Frontal cortex (tissue), 4 donors: ENCODE measurements around the gene METRNL. TPM values are rescaled to one million over a fixed set of nuclear protein-coding genes. Genes with fewer than 3 reads are reported as not detected.
"Not testable (repeated sequence)": the region's sequence is repeated elsewhere in the genome, so short reads cannot be mapped to it uniquely, and the experiment has no call there.

Experiments
- DNase-seq, 2 donors: peaks; one replicate each; pipeline ENCODE4 v3.0.0; 2012; ENCODE audit warnings: low spot score in 2 of 2
- FAIRE-seq: peaks from 2 replicates; lab custom pipeline; 2012; peaks lifted over from hg19 to GRCh38; lab: Jason Lieb, UNC
- total RNA-seq: library from RNA; depleted of rRNA; stranded (reverse); fragments of >200 nt; gene quantifications from one replicate; pipeline ENCODE4 v1.2.3, GENCODE V29; 2014
- donor health status: control.
- donor health status: control.
- donor health status: control.

Gene METRNL, protein sequence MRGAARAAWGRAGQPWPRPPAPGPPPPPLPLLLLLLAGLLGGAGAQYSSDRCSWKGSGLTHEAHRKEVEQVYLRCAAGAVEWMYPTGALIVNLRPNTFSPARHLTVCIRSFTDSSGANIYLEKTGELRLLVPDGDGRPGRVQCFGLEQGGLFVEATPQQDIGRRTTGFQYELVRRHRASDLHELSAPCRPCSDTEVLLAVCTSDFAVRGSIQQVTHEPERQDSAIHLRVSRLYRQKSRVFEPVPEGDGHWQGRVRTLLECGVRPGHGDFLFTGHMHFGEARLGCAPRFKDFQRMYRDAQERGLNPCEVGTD
- total RNA-seq: 45.2 TPM

GRCh38 chr17:83079352-83079747 lies at the start of gene METRNL:
METRNL (plus strand) TSS chr17:83079609; CDS start chr17:83079816, 207 bp downstream.
- peak; percentile 96 to 98 for DNase-seq
- FAIRE-seq: no peak

- DNase-seq (no peak), FAIRE-seq (no peak)
Measured at GRCh38 chr17:83030432-83030831, 49.0 kb upstream of the METRNL start.

DNA sequence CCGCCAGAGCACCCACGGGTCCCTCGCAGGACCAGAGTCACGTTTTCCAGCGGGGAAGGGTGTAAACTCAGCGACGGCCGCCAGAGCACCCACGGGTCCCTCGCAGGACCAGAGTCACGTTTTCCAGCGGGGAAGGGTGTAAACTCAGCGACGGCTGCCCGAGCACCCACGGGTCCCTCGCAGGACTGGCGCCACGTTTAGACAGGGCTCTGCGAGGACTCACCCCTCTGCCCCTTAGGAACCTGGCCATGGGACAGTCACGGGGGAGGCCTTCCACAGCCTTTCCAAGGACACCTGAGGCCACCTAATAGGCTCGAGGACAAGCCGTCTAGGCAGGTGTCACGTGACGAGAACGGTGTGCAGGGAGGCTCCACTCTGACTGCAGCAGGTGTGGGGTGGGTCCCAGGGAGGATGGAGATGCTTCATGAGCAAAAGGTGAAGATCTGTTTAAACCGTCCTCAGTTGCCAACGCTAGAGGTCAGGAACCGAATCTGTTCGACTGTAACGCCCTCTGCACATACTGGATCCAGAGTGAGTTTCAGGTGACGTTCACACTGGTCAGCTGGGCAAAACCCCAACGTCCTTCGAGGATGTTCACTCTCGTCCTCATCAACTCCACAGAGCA lies 48.0 kb upstream of the METRNL start:
- no peak for FAIRE-seq
- DNase-seq: no peak

GRCh38 chr17:83031946-83032451 lies 47.4 kb upstream of the METRNL start:
- DNase-seq: not testable (repeated sequence)

DNA sequence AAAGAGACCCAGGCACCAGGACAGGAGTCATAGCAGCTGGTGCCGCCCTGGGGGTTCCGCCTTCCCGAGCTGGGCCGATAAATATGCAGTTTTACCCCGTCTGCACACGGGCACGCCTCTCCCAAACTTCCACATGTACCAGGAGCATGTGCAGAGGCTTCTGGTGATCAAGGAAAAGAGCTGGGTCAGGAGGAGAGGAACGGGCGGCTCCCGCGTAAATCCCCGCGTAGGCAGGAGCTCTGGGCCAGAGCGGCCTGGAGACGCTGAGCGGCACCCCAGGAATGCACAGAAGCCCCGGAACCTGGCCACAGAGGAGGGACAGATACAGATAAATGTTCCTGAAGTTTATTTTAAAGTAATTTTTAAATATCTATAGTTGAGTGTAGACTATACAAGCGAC lies 46.6 kb upstream of the METRNL start:
- FAIRE-seq (no peak), DNase-seq (no peak)

More at GRCh38 chr17:83031946-83032451, 47.4 kb upstream of the METRNL start:
- FAIRE-seq: not testable (repeated sequence)

DNA sequence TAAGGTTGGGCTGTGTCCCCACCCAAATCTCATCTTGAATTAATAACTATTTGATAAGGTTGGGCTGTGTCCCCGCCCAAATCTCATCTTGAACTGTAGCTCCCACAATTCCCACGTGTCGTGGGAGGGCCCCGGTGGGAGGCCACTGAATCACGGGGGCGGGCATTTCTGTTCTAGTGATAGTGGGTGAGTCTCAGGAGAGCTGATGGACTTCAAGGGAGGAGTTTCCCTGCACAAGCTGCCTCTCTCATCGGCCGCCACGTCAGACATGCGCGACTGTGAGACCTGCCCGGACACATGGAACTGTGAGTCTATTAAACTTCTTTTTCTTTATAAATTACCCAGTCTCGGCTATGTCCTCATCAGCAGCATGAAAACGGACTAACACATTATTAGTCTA lies 44.9 kb upstream of the METRNL start:
- no peak for DNase-seq

GRCh38 chr17:83035722-83036121 lies 43.7 kb upstream of the METRNL start:
- DNase-seq (no peak), FAIRE-seq (no peak)

More for the DNA sequence above, 44.9 kb upstream of the METRNL start:
- FAIRE-seq: no peak

DNA sequence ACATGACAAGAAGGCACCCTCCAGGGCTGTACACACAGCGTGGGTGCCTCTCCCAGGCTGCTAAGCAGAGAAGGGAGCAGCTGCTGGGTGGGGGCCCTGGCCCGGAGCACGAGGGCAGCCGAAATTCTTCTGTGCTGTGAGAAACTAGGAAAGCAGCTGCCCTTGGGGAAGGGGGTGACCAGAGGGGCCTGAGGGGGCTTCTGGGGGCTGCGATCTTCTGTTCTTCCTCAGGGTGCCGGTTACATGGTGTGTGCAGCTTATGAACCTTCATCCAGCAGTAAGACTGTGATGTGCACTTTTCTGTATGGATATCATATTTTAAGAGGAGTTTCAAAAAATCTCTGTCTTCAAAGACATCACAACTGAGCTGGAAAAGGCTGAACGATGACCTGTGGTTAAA lies 43.2 kb upstream of the METRNL start:
- FAIRE-seq: no peak

GRCh38 chr17:83036666-83037065 lies 42.7 kb upstream of the METRNL start:
- FAIRE-seq (no peak), DNase-seq (no peak)

More for the DNA sequence above, 43.2 kb upstream of the METRNL start:
- DNase-seq: no peak

- DNase-seq (no peak), FAIRE-seq (no peak)
Measured at GRCh38 chr17:83037084-83037873, 42.1 kb upstream of the METRNL start.

GRCh38 chr17:83037874-83038165 lies 41.6 kb upstream of the METRNL start:
- FAIRE-seq: no peak

GRCh38 chr17:83038983-83039382 lies 40.4 kb upstream of the METRNL start:
- not testable (repeated sequence) for DNase-seq, FAIRE-seq

More at GRCh38 chr17:83037874-83038165, 41.6 kb upstream of the METRNL start:
- DNase-seq: no peak

DNA sequence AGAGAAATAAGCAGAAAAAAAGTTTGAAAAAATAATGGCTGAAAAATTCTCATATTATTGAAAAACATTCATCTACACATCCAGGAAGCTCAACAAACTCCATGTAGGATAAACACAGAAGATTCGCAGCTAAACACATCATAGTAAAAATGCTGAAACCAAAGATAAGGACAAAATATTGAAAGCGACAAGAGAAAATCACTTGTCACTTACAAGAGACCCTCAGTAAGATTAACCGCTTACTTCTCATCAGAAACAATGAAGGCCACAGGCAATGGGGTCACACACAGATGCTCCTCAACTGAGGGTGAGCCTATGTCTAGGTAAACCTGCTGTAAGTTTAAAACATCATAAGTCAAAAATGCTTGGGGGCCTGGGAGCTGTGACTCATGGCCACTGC lies 38.1 kb upstream of the METRNL start:
- FAIRE-seq (no peak), DNase-seq (no peak)

- no peak for FAIRE-seq
- no peak for DNase-seq
Measured at GRCh38 chr17:83042522-83043158, 36.8 kb upstream of the METRNL start.

- not testable (repeated sequence) for FAIRE-seq, DNase-seq
Measured at GRCh38 chr17:83044479-83044878, 34.9 kb upstream of the METRNL start.

GRCh38 chr17:83046448-83047181 lies 32.8 kb upstream of the METRNL start:
- FAIRE-seq (no peak), DNase-seq (no peak)

GRCh38 chr17:83047182-83047478 lies 32.3 kb upstream of the METRNL start:
- FAIRE-seq: no peak

GRCh38 chr17:83047818-83048475 lies 31.5 kb upstream of the METRNL start:
- FAIRE-seq, DNase-seq: not testable (repeated sequence)

More at GRCh38 chr17:83047182-83047478, 32.3 kb upstream of the METRNL start:
- no peak for DNase-seq
